Gastrocnemius medialis (tissue), 4 donors: Measurements from ENCODE around the gene DBNDD1. TPM values are rescaled to one million over a fixed set of nuclear protein-coding genes. Genes with fewer than 3 reads are reported as not detected.
A peak's percentile ranks its signal among the peaks of the same experiment; 100 is the strongest.

Experiments used
- ATAC-seq, 2 donors: fragments of 150-250 bp; one replicate each; pipeline ENCODE4 v1.9.1; 2016
- DNase-seq, 2 donors: peaks; one replicate each; pipeline ENCODE4 v3.0.0-alpha.2; 2019
- H3K27ac ChIP-seq, 4 donors: fragments of 200-600 bp; sonication (generic); 1 replicate in 1 of 4; 2 replicates in 3 of 4; pipeline ENCODE4 v1.5.1; 2016 to 2018; ENCODE audit warnings: mild to moderate bottlenecking in 2 of 4, moderate library complexity in 1 of 4
- H3K27me3 ChIP-seq, 3 donors: fragments of 200-600 bp; sonication (generic) in 2 of 3; 1 replicate in 1 of 3; 2 replicates in 2 of 3; pipeline versions ENCODE4 v1.5.1 to v1.6.0; 2016 to 2019; ENCODE audit warnings: mild to moderate bottlenecking in 1 of 3, moderate library complexity in 1 of 3
- H3K36me3 ChIP-seq, 2 donors: fragments of 200-600 bp; sonication (generic) in 1 of 2; one replicate each; pipeline ENCODE4 v1.5.1; 2017 to 2018
- H3K4me1 ChIP-seq, 2 donors: fragments of 200-600 bp; sonication (generic) in 1 of 2; one replicate each; pipeline ENCODE4 v1.5.1; 2016 to 2017; ENCODE audit warnings: mild to moderate bottlenecking in 2 of 2
- H3K4me3 ChIP-seq, 4 donors: fragments of 200-600 bp; sonication (generic) in 3 of 4; 1 replicate in 1 of 4; 2 replicates in 3 of 4; pipeline ENCODE4 v1.5.1; 2016 to 2019; ENCODE audit warnings: mild to moderate bottlenecking in 2 of 4
- H3K9me3 ChIP-seq, 3 donors: fragments of 200-600 bp; sonication (generic) in 2 of 3; 1 replicate in 1 of 3; 2 replicates in 2 of 3; pipeline ENCODE4 v1.5.1; 2016 to 2019
- POLR2A ChIP-seq, 2 donors: fragments of 450-650 bp; IDR thresholded peaks; one replicate each; pipeline ENCODE4 v1.6.1; 2017; ENCODE audit warnings: antibody characterized with exemption in 2 of 2, mild to moderate bottlenecking in 2 of 2, moderate library complexity in 2 of 2
- in situ Hi-C, 4 donors: fragments of 200-750 bp; cut with MboI; loops; one replicate each; pipeline versions ENCODE4 v1.15.0 to v1.8.0; 2017; ENCODE audit warnings: low sequenced_read_pairs in 4 of 4
- intact Hi-C: fragments of 100-400 bp; cut with DNase I; formaldehyde crosslinking; loops from one replicate; pipeline ENCODE4 v1.15.1; 2023; ENCODE audit warnings: low total_unique reads
- total RNA-seq, 4 donors: library from RNA; depleted of rRNA; stranded (reverse); fragments of >200 nt; gene quantifications; one replicate each; pipeline versions ENCODE4 v1.1.0 to v1.2.3, GENCODE V29; 2016
- TF ChIP-seq, protein P1 (sequence below), 5 experiments: fragments of 450-650 bp in 3 of 5; fragments of 200-600 bp in 2 of 5; sonication (generic) in 2 of 5; IDR thresholded peaks in 4 of 5; conservative IDR thresholded peaks in 1 of 5; 1 replicate in 4 of 5; 2 replicates in 1 of 5; pipeline ENCODE4 v1.5.1; 2016 to 2019; ENCODE audit warnings: antibody characterized with exemption in 5 of 5, mild to moderate bottlenecking in 3 of 5, moderate library complexity in 3 of 5

DBNDD1 gene
- total RNA-seq, 4 donors from 2014 or later: 9.3 to 25.9 (median 23.7) TPM

DNA sequence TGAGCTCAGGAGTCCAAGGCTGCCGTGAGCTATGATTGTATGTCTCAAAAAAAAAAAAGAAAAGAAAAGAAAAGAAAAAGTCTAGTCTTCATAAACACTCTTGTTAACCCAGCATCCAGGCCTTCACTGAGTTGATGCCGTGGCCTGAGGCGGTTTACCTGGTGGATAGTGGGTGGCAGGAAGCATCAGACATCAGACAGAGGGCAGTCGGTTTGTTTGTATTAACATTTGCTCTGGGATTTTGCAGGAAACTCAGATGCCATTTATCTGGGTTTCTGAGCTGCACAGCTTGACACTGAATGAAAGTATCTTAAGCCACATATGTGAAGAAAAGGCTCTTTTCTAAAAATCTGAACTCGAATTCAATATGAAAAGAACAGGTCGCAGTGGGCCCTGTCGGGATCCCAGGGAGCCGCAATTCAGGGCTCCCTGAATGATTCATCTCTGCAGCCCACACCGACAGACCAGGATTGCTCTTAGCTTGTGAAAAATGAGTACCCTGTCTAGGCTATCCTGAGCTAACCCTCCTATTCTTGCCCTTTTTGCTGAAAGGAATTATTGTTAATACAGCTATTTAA, 1.1 kb upstream of the DBNDD1 start:
- DNase-seq (no peak), ATAC-seq (no peak)
- H3K27ac ChIP-seq: peak overlapping the region; percentile 87 to 92 (median 90)
- H3K9me3 ChIP-seq: no peaks in the 10 kb centered on the region
- peaks cover 30 to 46% of the 10 kb centered on the region in 2 donors for H3K4me1 ChIP-seq
- no peak for TF ChIP-seq POLR2A (IDR thresholded peaks at IDR 0.05)
- TF ChIP-seq, protein P1, sequence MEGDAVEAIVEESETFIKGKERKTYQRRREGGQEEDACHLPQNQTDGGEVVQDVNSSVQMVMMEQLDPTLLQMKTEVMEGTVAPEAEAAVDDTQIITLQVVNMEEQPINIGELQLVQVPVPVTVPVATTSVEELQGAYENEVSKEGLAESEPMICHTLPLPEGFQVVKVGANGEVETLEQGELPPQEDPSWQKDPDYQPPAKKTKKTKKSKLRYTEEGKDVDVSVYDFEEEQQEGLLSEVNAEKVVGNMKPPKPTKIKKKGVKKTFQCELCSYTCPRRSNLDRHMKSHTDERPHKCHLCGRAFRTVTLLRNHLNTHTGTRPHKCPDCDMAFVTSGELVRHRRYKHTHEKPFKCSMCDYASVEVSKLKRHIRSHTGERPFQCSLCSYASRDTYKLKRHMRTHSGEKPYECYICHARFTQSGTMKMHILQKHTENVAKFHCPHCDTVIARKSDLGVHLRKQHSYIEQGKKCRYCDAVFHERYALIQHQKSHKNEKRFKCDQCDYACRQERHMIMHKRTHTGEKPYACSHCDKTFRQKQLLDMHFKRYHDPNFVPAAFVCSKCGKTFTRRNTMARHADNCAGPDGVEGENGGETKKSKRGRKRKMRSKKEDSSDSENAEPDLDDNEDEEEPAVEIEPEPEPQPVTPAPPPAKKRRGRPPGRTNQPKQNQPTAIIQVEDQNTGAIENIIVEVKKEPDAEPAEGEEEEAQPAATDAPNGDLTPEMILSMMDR (IDR thresholded peaks at IDR 0.05 in 4 of 5, conservative IDR thresholded peaks at IDR 0.05 in 1 of 5): no peak
- no peaks in the 10 kb centered on the region for H3K36me3 ChIP-seq
- H3K4me3 ChIP-seq: peak overlapping the region; percentile 62 to 67 (median 64)
- in situ Hi-C loops: no loop called here
- intact Hi-C loops: no loop called here
- H3K27me3 ChIP-seq: no peaks in the 10 kb centered on the region

DNA sequence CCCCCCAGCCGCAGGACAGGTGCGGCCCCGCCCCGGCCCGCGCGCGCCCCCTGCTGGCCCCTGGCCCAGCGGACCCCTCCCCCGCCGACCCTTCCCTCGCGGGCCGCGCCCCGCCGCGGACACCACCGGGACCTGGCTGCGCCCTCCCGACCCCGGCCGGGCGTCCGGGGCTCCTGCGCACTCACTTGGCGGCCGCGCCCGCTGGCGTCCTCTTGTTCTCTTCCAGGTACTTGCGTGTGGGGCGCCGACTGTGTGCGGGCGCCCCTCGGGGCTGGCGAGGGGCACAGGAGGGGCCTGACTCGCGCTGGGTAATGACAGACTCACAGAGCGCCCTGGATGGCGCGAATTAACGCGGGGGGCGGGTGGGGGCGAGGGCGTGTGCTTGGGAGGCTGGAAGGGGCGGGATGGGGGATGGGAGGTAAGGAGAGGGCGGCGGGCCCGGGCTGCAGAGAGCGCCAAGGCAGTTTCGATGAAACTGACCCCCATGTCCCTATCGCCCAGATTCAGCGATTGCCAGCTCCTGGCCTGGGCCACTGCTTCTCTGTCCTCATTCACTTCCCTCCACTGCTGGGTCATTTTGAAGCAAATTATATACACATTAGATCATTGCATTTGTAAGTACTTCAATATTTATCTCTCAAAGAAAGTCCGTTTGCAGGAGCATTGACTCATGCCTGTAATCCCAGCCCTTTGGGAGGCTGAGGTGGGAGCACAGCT, 445 bp upstream of the DBNDD1 start:
- peaks cover 30 to 46% of the 10 kb centered on the region in 2 donors for H3K4me1 ChIP-seq
- no peaks in the 10 kb centered on the region for H3K9me3 ChIP-seq
- intact Hi-C loops (loop anchor here (2.0 kb wide), 1 partner anchor 23 kb away; no protein-coding TSS in a partner anchor), in situ Hi-C loops (no loop called here)
- H3K36me3 ChIP-seq: no peaks in the 10 kb centered on the region
- peak overlapping the region; percentile 87 to 92 (median 90) for H3K27ac ChIP-seq
- ATAC-seq (peak; percentile 15 to 44), DNase-seq (no peak)
- H3K27me3 ChIP-seq: no peaks in the 10 kb centered on the region
- TF ChIP-seq POLR2A (IDR thresholded peaks at IDR 0.05): no peak
- TF ChIP-seq, protein P1 (IDR thresholded peaks at IDR 0.05 in 4 of 5, conservative IDR thresholded peaks at IDR 0.05 in 1 of 5): peak in 4 of 5 experiments; percentile 8 to 76 (median 56)
- H3K4me3 ChIP-seq: peak overlapping the region; percentile 62 to 67 (median 64)

DNA sequence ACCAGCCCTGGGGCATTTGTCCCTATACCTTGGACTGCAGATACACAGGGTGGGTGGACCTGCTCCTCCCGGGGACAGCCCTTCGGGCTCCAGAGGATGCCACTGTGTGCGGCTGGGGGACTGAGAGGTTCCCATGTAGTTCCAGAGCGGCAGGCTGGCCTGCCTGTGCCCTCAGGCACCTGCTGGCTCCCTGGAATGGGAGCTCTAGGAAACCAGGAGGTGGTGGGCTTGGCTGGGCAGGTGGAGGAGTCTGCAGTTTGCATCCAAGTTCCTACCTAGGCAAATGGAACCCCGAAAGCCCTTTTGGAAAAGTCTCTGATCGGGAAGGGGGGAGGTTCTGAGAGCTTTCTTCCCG, 982 bp downstream of the DBNDD1 start:
- no peak for DNase-seq

DNA sequence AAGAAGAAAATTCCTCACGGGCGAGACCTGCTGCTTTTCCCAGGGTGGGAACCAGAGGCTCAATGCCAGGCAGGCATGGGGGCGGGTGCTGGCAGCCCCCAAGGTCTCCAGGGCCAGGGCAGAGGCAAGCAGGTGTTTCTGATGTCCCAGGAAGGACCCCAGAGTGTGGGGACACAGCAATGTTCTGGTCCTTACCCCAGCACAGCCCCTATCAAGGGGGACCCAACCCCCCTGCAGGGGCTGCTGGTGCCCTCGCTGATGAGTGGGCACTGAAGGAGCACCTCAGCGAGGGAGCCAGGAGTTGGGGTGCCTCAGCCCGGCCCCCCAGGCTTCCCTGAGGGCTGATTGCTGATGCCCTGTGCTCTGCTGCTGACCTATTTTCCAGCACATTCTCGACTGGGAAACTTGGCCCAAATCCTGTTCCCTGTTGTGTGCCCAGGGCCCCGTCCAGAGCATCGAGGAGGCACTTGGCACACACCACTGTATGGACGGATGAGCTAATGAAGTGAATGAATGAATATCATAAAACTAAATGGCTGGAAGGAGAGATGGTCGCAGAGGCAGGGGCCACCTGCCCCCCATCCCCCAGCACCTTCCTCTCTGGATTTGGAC, 2.8 kb downstream of the DBNDD1 start:
- DNase-seq (no peak), ATAC-seq (no peak)
- Histone ChIP-seq H3K4me1 (peaks cover 26 to 36% of the 10 kb centered on the region in 2 donors), H3K36me3 (no peaks in the 10 kb centered on the region), H3K9me3 (no peaks in the 10 kb centered on the region), H3K4me3 (no peak overlapping the region), H3K27me3 (no peaks in the 10 kb centered on the region), H3K27ac (peak overlapping the region in 2 of 4 donors; percentile 22 to 37)
- in situ Hi-C loops (no loop called here), intact Hi-C loops (no loop called here)
- TF ChIP-seq POLR2A (IDR thresholded peaks at IDR 0.05): no peak
- TF ChIP-seq, protein P1 (IDR thresholded peaks at IDR 0.05 in 4 of 5, conservative IDR thresholded peaks at IDR 0.05 in 1 of 5): no peak

More for the DNA sequence above, 982 bp downstream of the DBNDD1 start:
- TF ChIP-seq, protein P1 (IDR thresholded peaks at IDR 0.05 in 4 of 5, conservative IDR thresholded peaks at IDR 0.05 in 1 of 5): no peak
- TF ChIP-seq POLR2A (IDR thresholded peaks at IDR 0.05): no peak
- intact Hi-C loops: loop anchor here (2.0 kb wide), 1 partner anchor 21 kb away; no protein-coding TSS in a partner anchor
- H3K27me3 ChIP-seq: no peaks in the 10 kb centered on the region
- peak overlapping the region; percentile 75 to 90 (median 84) for H3K27ac ChIP-seq
- no peaks in the 10 kb centered on the region for H3K36me3 ChIP-seq
- H3K4me1 ChIP-seq: peaks cover 30 to 45% of the 10 kb centered on the region in 2 donors
- in situ Hi-C loops: no loop called here
- ATAC-seq: no peak
- no peaks in the 10 kb centered on the region for H3K9me3 ChIP-seq
- H3K4me3 ChIP-seq: peak overlapping the region; percentile 64 to 84 (median 76)
